Panc1 (cell line): ENCODE results near the gene FBP2. TPM values are rescaled to one million over a fixed set of nuclear protein-coding genes. Genes with fewer than 3 reads are reported as not detected.

ENCODE experiments used
- ATAC-seq: fragments of 200-7000 bp; cut with Tn5 transposase; 2 replicates; pipeline ENCODE4 v1.9.1; 2020; ENCODE audit warnings: mild to moderate bottlenecking, moderate library complexity
- BruUV-seq: library from RNA; stranded (reverse); fragments of 400-500 nt; replicated peaks from 2 replicates; lab custom pipeline; 2021; lab: Mats Ljungman, UMichigan
- CTCF ChIA-PET: fragments of 300-600 bp; sonication (Branson Sonifier 250); formaldehyde crosslinking; loops from one replicate; lab custom pipeline; 2022; ENCODE audit warnings: antibody characterized with exemption; lab: Charles Lee
- POLR2A ChIA-PET: fragments of 300-600 bp; sonication (Branson Sonifier 250); formaldehyde crosslinking; loops from one replicate; lab custom pipeline; 2022; ENCODE audit warnings: antibody characterized with exemption; lab: Charles Lee
- DNase-seq: peaks from one replicate; pipeline ENCODE4 v3.0.0-alpha.2; 2010; ENCODE audit warnings: low read depth, low spot score
- H3K27ac ChIP-seq: 2 replicates; pipeline ENCODE4 v1.5.1; 2011; ENCODE audit warnings: mild to moderate bottlenecking, low read length, inconsistent platforms
- H3K27me3 ChIP-seq: fragments of 200-500 bp; sonication (Bioruptor generic); 2 replicates; pipeline ENCODE4 v1.6.0; 2014; ENCODE audit warnings: low read length, inconsistent platforms; ENCODE audit not compliant: control insufficient read depth, insufficient read depth
- H3K36me3 ChIP-seq: fragments of 200-500 bp; sonication (Bioruptor generic); 2 replicates; pipeline ENCODE4 v1.5.1; 2014; ENCODE audit warnings: inconsistent platforms, mild to moderate bottlenecking, low read length, moderate library complexity; ENCODE audit not compliant: control insufficient read depth, insufficient read depth
- H3K4me1 ChIP-seq: 2 replicates; pipeline ENCODE4 v1.5.1; 2011; ENCODE audit warnings: inconsistent platforms, mild to moderate bottlenecking, low read length, moderate library complexity; ENCODE audit not compliant: control insufficient read depth, insufficient read depth
- H3K4me3 ChIP-seq, 2 experiments: 2 replicates each; pipeline ENCODE4 v1.5.1; 2011 to 2012; ENCODE audit warnings: low read depth in 2 of 2, low read length in 2 of 2, mild to moderate bottlenecking in 2 of 2, inconsistent platforms in 1 of 2, moderate library complexity in 1 of 2
- H3K9me3 ChIP-seq: fragments of 200-500 bp; sonication (Bioruptor generic); 2 replicates; pipeline ENCODE4 v1.5.1; 2014; ENCODE audit warnings: low read depth, mild to moderate bottlenecking, inconsistent platforms, low read length, moderate library complexity; ENCODE audit not compliant: control insufficient read depth, insufficient read depth
- POLR2AphosphoS5 ChIP-seq: IDR thresholded peaks from 2 replicates; pipeline ENCODE4 v1.6.1; 2012; ENCODE audit warnings: mild to moderate bottlenecking, low read depth, low read length, moderate library complexity
- SIN3A ChIP-seq: IDR thresholded peaks from 2 replicates; pipeline ENCODE4 v1.6.1; 2012; ENCODE audit warnings: low read depth, mild to moderate bottlenecking, low read length, moderate library complexity, borderline replicate concordance; ENCODE audit not compliant: insufficient read depth
- TCF7L2 ChIP-seq: IDR thresholded peaks from 2 replicates; pipeline ENCODE4 v1.6.1; 2011; ENCODE audit warnings: mild to moderate bottlenecking, low read depth, low read length, inconsistent platforms
- in situ Hi-C: cut with HindIII; loops from 2 replicates; pipeline ENCODE4 v1.10.0; 2016; ENCODE audit warnings: low sequenced_read_pairs, low pct_unique_long_range_greater_than_20kb
- intact Hi-C: fragments of 100-400 bp; cut with micrococcal nuclease; formaldehyde crosslinking; loops from one replicate; pipeline ENCODE4 v1.10.0; 2022; ENCODE audit not compliant: unreplicated experiment
- total RNA-seq: library from RNA; stranded (reverse); gene quantifications from one replicate; pipeline ENCODE4 v1.2.1, GENCODE V29; 2021; ENCODE audit not compliant: unreplicated experiment
- TF ChIP-seq, protein P1 (sequence below): fragments of 450-650 bp; IDR thresholded peaks from 2 replicates; pipeline ENCODE4 v1.5.1; 2017; ENCODE audit warnings: mild to moderate bottlenecking
- TF ChIP-seq, protein P2 (sequence below), 2 experiments: IDR thresholded peaks; 2 replicates each; pipeline ENCODE4 v1.6.1; 2011 to 2012; ENCODE audit warnings: low read depth in 2 of 2, control low read depth in 1 of 2, low read length in 1 of 2, mild to moderate bottlenecking in 1 of 2, moderate library complexity in 1 of 2; ENCODE audit not compliant: insufficient read depth in 1 of 2

The FBP2 gene
- total RNA-seq, 1 experiment from 2014 or later: not detected

DNA sequence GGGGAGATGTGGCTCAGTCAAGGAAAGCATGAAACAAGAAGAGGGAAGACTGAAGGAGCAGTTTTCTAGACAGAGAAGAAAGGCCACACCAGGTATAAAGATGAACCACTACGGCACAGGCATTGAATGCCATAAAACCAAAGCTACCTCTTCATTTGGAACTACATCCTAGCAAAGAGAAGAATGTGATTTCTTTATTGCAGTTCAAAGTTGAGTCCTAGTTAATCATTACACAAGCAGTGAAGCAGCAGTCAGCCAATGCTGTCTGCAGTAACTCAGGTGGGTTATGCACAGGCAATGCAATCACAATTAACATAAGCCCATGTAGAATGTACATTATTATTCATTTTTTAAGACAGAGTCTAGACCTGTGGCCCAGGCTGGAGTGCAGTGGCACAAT, 60.5 kb downstream of the FBP2 start:
- ChIA-PET CTCF (no interaction called here), POLR2A (no interaction called here)
- in situ Hi-C loops: no loop called here
- H3K27me3 ChIP-seq: no peaks in the 10 kb centered on the region
- H3K4me1 ChIP-seq: no peaks in the 10 kb centered on the region
- no peak overlapping the region for H3K4me3 ChIP-seq
- DNase-seq: no peak
- TF ChIP-seq POLR2AphosphoS5 (no peak), SIN3A (no peak), TCF7L2 (no peak)
- TF ChIP-seq, protein P1, sequence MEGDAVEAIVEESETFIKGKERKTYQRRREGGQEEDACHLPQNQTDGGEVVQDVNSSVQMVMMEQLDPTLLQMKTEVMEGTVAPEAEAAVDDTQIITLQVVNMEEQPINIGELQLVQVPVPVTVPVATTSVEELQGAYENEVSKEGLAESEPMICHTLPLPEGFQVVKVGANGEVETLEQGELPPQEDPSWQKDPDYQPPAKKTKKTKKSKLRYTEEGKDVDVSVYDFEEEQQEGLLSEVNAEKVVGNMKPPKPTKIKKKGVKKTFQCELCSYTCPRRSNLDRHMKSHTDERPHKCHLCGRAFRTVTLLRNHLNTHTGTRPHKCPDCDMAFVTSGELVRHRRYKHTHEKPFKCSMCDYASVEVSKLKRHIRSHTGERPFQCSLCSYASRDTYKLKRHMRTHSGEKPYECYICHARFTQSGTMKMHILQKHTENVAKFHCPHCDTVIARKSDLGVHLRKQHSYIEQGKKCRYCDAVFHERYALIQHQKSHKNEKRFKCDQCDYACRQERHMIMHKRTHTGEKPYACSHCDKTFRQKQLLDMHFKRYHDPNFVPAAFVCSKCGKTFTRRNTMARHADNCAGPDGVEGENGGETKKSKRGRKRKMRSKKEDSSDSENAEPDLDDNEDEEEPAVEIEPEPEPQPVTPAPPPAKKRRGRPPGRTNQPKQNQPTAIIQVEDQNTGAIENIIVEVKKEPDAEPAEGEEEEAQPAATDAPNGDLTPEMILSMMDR: no peak
- TF ChIP-seq, protein P2, sequence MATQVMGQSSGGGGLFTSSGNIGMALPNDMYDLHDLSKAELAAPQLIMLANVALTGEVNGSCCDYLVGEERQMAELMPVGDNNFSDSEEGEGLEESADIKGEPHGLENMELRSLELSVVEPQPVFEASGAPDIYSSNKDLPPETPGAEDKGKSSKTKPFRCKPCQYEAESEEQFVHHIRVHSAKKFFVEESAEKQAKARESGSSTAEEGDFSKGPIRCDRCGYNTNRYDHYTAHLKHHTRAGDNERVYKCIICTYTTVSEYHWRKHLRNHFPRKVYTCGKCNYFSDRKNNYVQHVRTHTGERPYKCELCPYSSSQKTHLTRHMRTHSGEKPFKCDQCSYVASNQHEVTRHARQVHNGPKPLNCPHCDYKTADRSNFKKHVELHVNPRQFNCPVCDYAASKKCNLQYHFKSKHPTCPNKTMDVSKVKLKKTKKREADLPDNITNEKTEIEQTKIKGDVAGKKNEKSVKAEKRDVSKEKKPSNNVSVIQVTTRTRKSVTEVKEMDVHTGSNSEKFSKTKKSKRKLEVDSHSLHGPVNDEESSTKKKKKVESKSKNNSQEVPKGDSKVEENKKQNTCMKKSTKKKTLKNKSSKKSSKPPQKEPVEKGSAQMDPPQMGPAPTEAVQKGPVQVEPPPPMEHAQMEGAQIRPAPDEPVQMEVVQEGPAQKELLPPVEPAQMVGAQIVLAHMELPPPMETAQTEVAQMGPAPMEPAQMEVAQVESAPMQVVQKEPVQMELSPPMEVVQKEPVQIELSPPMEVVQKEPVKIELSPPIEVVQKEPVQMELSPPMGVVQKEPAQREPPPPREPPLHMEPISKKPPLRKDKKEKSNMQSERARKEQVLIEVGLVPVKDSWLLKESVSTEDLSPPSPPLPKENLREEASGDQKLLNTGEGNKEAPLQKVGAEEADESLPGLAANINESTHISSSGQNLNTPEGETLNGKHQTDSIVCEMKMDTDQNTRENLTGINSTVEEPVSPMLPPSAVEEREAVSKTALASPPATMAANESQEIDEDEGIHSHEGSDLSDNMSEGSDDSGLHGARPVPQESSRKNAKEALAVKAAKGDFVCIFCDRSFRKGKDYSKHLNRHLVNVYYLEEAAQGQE (IDR thresholded peaks at IDR 0.05; ENCODE audit: insufficient read depth in 1 of 2, low read depth in 2 of 2, low read length in 1 of 2): no peak
- H3K36me3 ChIP-seq: no peaks in the 10 kb centered on the region
- BruUV-seq: no TSS peak
- no peaks in the 10 kb centered on the region for H3K9me3 ChIP-seq
- H3K27ac ChIP-seq: no peak overlapping the region
- no peak for ATAC-seq
- intact Hi-C loops: no loop called here

DNA sequence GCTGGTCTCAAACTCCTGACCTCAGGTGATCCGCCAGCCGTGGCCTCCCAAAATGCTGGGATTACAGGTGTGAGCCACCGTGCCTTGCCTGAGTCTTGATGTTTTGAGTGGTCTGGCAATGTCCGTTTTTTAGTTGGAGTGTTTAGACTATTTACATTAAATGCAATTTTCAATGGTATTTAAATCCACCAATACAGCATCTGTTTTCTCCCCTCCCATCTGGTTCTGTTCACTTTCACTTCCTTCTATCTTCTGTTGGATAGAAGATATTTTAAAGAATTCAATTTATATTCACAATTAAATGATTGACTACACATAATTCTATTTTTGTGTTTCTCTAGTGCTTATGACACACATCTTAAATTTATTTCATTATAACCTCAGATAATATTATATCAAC, 64.7 kb downstream of the FBP2 start:
- BruUV-seq: no TSS peak
- CTCF ChIA-PET: no interaction called here
- POLR2A ChIA-PET: no interaction called here

More for the DNA sequence above, 64.7 kb downstream of the FBP2 start:
- no peak for ATAC-seq
- TF ChIP-seq POLR2AphosphoS5: no peak
- TF ChIP-seq, protein P1: no peak
- TF ChIP-seq, protein P2 (IDR thresholded peaks at IDR 0.05; ENCODE audit: insufficient read depth in 1 of 2, low read depth in 2 of 2, low read length in 1 of 2): no peak
- no peak for TF ChIP-seq SIN3A
- no peak for TF ChIP-seq TCF7L2
- H3K27ac ChIP-seq: no peak overlapping the region
- no peaks in the 10 kb centered on the region for H3K27me3 ChIP-seq
- no peaks in the 10 kb centered on the region for H3K36me3 ChIP-seq
- H3K4me1 ChIP-seq: no peaks in the 10 kb centered on the region
- H3K4me3 ChIP-seq: no peak overlapping the region
- H3K9me3 ChIP-seq: no peaks in the 10 kb centered on the region
- DNase-seq: no peak
- intact Hi-C loops: no loop called here
- in situ Hi-C loops: no loop called here
